Fibroblast of mammary gland (primary cell): ENCODE measurements around the gene RTEL1.
"Not testable (repeated sequence)": the region's sequence is repeated elsewhere in the genome, so short reads cannot be mapped to it uniquely, and the experiment has no call there.

Source experiments
- DNase-seq: peaks from one replicate; pipeline ENCODE4 v3.0.0-alpha.2; 2010; ENCODE audit warnings: low read depth
- H3K4me3 ChIP-seq: 2 replicates; pipeline ENCODE4 v1.5.1; 2011; ENCODE audit warnings: low read depth, mild to moderate bottlenecking, low read length, moderate library complexity; ENCODE audit not compliant: control insufficient read depth
- CTCF ChIP-seq: conservative IDR thresholded peaks from 2 replicates; pipeline ENCODE4 v1.5.1; 2011; ENCODE audit warnings: low read depth, low read length, inconsistent platforms; ENCODE audit not compliant: control insufficient read depth, insufficient read depth

The RTEL1 gene

DNA sequence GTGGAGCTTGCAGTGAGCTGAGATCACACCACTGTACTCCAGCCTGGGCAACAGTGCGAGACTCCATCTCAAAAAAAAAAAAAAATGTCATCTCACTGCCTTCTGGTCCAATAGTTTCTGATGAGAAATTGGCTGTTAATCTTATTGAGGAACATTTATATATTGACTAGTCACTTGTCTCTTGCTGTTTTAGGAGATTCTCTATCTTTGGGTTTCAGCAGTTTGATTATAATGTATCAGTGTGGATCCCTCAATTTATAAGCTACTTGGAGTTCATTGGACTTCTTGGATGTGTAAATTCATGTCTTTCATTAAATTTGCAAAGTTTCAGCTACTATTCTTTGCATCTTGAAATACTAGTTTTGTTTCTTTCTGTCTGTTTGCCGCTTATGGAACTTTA lies 60.9 kb downstream of the RTEL1 start:
- no peak overlapping the region for H3K4me3 ChIP-seq
- no peak for DNase-seq
- no peak for TF ChIP-seq CTCF

- not testable (repeated sequence) for H3K4me3 ChIP-seq
- DNase-seq: peak; percentile 56
Measured at GRCh38 chr20:63722967-63723622, 65.0 kb downstream of the RTEL1 start.

DNA sequence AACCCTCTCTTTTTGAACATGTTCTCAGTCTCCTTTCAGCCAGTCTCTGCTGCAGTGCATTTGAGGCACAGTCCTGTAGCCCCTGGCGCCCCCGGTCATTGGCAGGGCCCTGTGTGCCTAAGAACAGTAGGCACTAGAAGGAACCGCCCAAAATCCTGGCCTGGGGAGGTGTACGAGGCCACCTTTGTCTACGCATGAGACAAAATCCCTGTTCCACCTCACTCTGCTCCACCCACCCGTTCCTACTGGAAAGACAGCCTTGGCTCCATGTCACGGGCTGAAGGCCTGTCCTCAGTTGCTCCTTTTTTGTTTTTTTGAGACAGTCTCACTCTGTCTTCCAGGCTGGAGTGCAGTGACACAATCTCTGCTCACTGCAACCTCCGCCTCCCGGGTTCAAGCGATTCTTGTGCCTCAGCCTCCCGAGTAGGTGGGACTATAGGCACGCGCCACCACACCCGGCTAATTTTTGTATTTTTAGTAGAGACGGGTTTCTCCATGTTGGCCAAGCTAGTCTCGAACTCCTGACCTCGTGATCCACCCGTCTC lies 72.1 kb downstream of the RTEL1 start:
- H3K4me3 ChIP-seq, DNase-seq: not testable (repeated sequence)

GRCh38 chr20:63731410-63731809 lies 73.3 kb downstream of the RTEL1 start:
- H3K4me3 ChIP-seq: no peak overlapping the region
- no peak for DNase-seq
- TF ChIP-seq CTCF: no peak

GRCh38 chr20:63732118-63733095 lies 74.3 kb downstream of the RTEL1 start:
- no peak for TF ChIP-seq CTCF
- H3K4me3 ChIP-seq: no peak overlapping the region
- no peak for DNase-seq

DNA sequence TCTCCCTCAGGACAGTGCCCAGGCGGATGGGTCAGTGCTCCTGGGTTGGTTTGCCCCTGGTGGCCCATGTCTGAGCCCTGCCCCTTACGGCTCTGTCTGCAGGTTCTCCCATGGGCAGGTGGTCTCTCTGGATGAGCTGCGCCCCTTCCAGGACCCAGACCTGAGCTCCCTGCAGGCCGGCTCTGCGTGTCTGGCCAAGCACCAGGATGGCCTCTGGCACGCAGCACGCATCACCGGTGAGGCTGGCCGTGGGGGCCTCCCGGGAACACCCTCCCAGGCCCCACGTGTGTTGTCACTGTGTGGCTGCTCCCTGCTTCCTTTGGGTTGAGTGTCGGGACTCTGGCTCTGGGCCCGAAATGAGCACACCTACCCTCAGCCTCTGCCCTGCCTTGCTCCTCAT lies 75.0 kb downstream of the RTEL1 start:
- no peak overlapping the region for H3K4me3 ChIP-seq
- no peak for DNase-seq
- TF ChIP-seq CTCF: no peak

GRCh38 chr20:63733579-63734081 lies 75.5 kb downstream of the RTEL1 start:
- TF ChIP-seq CTCF: no peak

More at GRCh38 chr20:63733579-63734081, 75.5 kb downstream of the RTEL1 start:
- no peak overlapping the region for H3K4me3 ChIP-seq
- no peak for DNase-seq
